Measurements from ENCODE around the gene DUSP18.

Gene DUSP18

DNA sequence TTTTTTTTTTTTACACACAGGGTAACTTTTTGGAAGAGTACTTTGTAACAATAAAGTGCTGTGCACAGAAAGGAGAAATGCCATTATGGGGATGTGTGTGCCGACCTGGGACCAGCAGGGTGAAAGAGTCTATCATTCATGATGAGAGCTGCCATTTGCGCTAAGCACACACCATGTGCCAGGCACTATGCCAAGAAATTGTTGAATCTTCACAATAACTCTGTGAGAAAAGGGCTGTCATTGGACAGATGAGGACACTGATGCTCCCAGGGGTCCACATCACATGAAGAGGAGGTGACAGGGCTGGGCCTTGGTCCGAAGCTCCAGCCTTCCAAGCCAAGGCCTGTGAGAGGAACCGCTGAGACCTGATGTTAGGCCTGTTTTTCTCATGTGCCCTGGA lies 5.6 kb downstream of the DUSP18 start:
- no CpG with 5 or more reads among the region's 4 CpGs for WGBS (ENCODE audit: insufficient coverage, insufficient read length)
- H3K27ac ChIP-seq (ENCODE audit: low read length) = no peak overlapping the region
- no peaks in the 10 kb centered on the region for H3K9me3 ChIP-seq (ENCODE audit: control insufficient read depth, insufficient read depth, low read length)
- 0 out of 2 replicates have a peak, but pooled peaks cover 2% of the 10 kb centered on the region for H3K36me3 ChIP-seq (ENCODE audit: control insufficient read depth, insufficient read depth, low read length)
- no peak for DNase-seq (ENCODE audit: low read depth, low spot score)
- no peaks in the 10 kb centered on the region for H3K4me1 ChIP-seq (ENCODE audit: control insufficient read depth, insufficient read depth, low read length)
- no peak overlapping the region for H3K4me3 ChIP-seq (ENCODE audit: low read length)
- H3K27me3 ChIP-seq (ENCODE audit: control insufficient read depth, insufficient read depth, low read length) = no peaks in the 10 kb centered on the region

DNA sequence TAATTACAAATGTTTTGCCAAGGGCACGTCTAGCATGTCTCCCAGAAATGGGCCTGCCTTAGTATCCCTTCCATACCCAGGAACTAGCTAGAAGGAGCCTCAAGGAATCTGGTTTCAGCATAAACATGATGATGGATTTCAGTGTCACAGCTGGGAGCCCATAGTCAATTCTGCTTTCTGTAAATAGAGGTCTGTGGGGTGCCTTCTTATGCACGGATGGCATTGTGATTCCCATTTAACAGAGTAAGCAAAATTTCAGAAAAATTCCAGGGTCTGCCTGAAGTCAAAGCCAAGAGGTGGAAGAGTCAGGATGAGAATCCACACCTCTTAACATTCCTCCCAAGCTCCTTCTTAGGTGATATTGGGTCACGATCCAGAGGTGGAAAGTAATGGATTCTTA lies 12.1 kb downstream of the DUSP18 start:
- Histone ChIP-seq H3K4me1 (ENCODE audit: control insufficient read depth, insufficient read depth, low read length) (no peaks in the 10 kb centered on the region), H3K27me3 (ENCODE audit: control insufficient read depth, insufficient read depth, low read length) (no peaks in the 10 kb centered on the region), H3K27ac (ENCODE audit: low read length) (no peak overlapping the region), H3K36me3 (ENCODE audit: control insufficient read depth, insufficient read depth, low read length) (no peaks in the 10 kb centered on the region), H3K4me3 (ENCODE audit: low read length) (no peak overlapping the region), H3K9me3 (ENCODE audit: control insufficient read depth, insufficient read depth, low read length) (no peaks in the 10 kb centered on the region)
- no CpG with 5 or more reads among the region's 3 CpGs for whole genome bisulfite sequencing (ENCODE audit: insufficient coverage, insufficient read length)
- no peak for DNase-seq (ENCODE audit: low read depth, low spot score)

DNA sequence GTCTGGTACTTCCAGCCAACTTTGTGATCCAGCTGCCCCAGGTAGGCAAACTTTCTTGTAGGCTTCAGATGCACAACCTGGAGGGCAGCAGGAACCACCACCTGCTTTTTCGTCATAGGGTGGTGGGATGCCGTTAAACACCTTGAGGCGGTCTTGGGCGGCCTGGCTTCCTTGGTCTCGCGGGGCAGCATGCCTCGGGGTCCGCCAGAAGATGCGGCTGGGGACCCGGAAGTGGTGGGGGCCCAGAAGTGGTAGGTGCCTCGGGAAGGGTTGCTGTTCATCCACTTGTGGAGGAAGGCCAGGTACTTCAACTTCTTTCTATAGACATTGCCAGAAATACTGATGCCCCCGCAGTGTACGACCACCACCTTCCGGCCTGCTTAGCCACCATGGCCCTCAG lies 13.3 kb downstream of the DUSP18 start:
- Histone ChIP-seq H3K4me1 (ENCODE audit: control insufficient read depth, insufficient read depth, low read length) (0 out of 2 replicates have a peak, but pooled peaks cover 1% of the 10 kb centered on the region), H3K27me3 (ENCODE audit: control insufficient read depth, insufficient read depth, low read length) (no peaks in the 10 kb centered on the region), H3K36me3 (ENCODE audit: control insufficient read depth, insufficient read depth, low read length) (no peaks in the 10 kb centered on the region), H3K9me3 (ENCODE audit: control insufficient read depth, insufficient read depth, low read length) (no peaks in the 10 kb centered on the region), H3K27ac (ENCODE audit: low read length) (no peak overlapping the region), H3K4me3 (ENCODE audit: low read length) (no peak overlapping the region)
- WGBS (ENCODE audit: insufficient coverage, insufficient read length) = no CpG with 5 or more reads among the region's 14 CpGs
- no peak for DNase-seq (ENCODE audit: low read depth, low spot score)

DNA sequence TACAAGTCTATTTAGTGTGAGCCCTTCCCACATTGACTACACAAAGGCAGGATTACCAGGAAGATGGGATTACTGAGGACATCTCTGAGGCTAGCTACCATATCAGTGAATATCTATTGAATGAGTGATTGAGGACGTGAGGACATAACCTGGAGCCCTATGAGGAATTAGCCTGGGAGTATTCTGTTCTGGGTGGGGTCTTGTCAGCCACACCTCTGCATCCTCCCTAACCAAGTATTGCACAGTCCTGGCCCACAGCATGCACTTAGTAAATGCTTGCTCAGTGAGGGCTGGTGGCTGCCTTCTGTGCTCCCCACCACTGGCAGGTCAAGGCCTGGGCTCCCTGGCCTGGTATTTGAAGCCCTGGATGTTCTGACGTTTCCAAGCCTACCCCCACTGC lies 14.8 kb downstream of the DUSP18 start:
- Histone ChIP-seq H3K9me3 (ENCODE audit: control insufficient read depth, insufficient read depth, low read length) (no peaks in the 10 kb centered on the region), H3K27ac (ENCODE audit: low read length) (no peak overlapping the region), H3K36me3 (ENCODE audit: control insufficient read depth, insufficient read depth, low read length) (no peaks in the 10 kb centered on the region), H3K4me3 (ENCODE audit: low read length) (no peak overlapping the region), H3K27me3 (ENCODE audit: control insufficient read depth, insufficient read depth, low read length) (no peaks in the 10 kb centered on the region), H3K4me1 (ENCODE audit: control insufficient read depth, insufficient read depth, low read length) (0 out of 2 replicates have a peak, but pooled peaks cover 1% of the 10 kb centered on the region)
- no peak for DNase-seq (ENCODE audit: low read depth, low spot score)
- no CpG with 5 or more reads among the region's 2 CpGs for WGBS (ENCODE audit: insufficient coverage, insufficient read length)

DNA sequence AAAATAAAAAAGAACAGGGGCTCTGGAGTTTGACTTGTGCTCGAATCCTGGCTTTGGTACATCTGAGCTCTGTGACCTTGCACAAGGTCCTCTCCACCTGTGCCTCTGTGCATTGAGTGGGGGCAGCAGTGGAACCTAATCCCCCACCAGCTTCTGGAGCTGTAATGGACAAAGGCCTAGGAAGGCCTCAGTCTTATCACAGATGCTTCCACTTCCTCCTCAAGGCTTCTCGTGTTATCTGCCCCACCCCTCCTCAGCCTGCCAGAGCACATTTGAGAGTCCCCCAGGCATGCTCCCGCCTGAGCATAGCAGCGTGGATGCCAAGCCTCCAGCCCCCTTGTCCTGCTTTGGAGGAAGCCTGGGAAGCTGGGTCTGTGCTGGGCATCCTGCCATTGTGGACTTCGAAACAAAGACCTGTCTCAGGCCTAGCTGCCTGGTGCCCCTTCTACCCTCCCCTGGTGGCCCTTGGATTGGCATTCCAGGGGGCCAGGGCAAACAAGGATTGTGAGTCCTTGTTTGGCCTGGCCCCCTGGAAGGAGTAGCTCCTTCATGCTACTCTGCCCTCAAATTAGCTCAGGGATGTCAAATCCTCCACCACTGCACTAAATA lies 17.1 kb downstream of the DUSP18 start:
- H3K4me3 ChIP-seq (ENCODE audit: low read length) = no peak overlapping the region
- H3K9me3 ChIP-seq (ENCODE audit: control insufficient read depth, insufficient read depth, low read length) = no peaks in the 10 kb centered on the region
- H3K4me1 ChIP-seq (ENCODE audit: control insufficient read depth, insufficient read depth, low read length) = 0 out of 2 replicates have a peak, but pooled peaks cover 1% of the 10 kb centered on the region
- no peak for DNase-seq (ENCODE audit: low read depth, low spot score)
- no CpG with 5 or more reads among the region's 5 CpGs for WGBS (ENCODE audit: insufficient coverage, insufficient read length)
- H3K27me3 ChIP-seq (ENCODE audit: control insufficient read depth, insufficient read depth, low read length) = no peaks in the 10 kb centered on the region
- no peak overlapping the region for H3K27ac ChIP-seq (ENCODE audit: low read length)
- no peaks in the 10 kb centered on the region for H3K36me3 ChIP-seq (ENCODE audit: control insufficient read depth, insufficient read depth, low read length)

DNA sequence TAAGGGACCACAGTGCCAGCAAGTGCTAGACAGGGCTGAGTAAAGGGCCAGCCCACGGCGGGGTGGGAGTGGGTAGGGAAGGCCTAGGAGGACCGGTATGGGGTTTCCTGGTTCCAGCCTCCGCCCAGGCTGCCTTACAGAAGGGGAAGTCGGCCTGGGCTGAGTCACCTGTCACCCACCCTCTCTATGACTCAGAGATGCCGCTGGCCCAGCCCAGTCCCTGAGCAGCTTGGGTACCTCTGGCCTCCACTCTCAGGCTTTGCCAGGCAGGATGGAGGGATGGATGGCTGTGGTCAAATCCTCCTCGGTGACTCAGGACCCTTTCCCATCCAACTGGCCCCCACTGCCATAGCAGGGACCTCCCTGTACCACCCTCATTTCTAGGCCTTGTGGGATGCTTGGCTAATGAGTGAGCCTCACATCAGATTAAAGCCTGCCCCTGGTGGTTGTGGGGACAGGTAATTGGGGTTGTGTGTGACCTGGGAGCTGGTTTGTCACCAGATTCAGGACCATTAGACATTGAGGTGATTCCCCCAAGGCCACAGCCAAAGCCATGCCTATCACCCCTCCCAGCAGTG lies 18.2 kb downstream of the DUSP18 start:
- Histone ChIP-seq H3K27me3 (ENCODE audit: control insufficient read depth, insufficient read depth, low read length) (no peaks in the 10 kb centered on the region), H3K27ac (ENCODE audit: low read length) (no peak overlapping the region), H3K9me3 (ENCODE audit: control insufficient read depth, insufficient read depth, low read length) (no peaks in the 10 kb centered on the region), H3K36me3 (ENCODE audit: control insufficient read depth, insufficient read depth, low read length) (no peaks in the 10 kb centered on the region), H3K4me1 (ENCODE audit: control insufficient read depth, insufficient read depth, low read length) (0 out of 2 replicates have a peak, but pooled peaks cover 1% of the 10 kb centered on the region), H3K4me3 (ENCODE audit: low read length) (no peak overlapping the region)
- DNase-seq (ENCODE audit: low read depth, low spot score) = no peak
- WGBS (ENCODE audit: insufficient coverage, insufficient read length) = no CpG with 5 or more reads among the region's 7 CpGs

DNA sequence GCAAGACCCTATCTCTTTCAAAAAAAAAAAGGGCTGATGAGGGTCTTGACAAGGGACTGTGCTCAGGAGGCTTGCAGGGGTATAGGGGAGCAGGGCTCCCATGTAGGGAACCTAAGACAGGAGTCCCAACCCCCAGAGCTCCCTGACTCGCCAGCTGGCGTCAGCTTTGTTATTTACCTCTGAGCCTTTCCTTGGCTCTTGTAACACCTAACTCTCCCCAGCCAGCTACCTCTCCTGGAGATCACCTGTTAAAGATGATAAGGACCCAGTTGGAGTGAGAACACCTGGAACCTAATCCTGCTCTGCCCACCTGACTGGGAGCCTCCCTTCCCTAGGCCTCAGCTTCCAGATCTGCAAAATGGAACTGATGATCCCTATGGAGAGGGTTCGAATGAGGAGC lies 18.9 kb downstream of the DUSP18 start:
- H3K9me3 ChIP-seq (ENCODE audit: control insufficient read depth, insufficient read depth, low read length) = no peaks in the 10 kb centered on the region
- H3K36me3 ChIP-seq (ENCODE audit: control insufficient read depth, insufficient read depth, low read length) = no peaks in the 10 kb centered on the region
- 0 out of 2 replicates have a peak, but pooled peaks cover 1% of the 10 kb centered on the region for H3K4me1 ChIP-seq (ENCODE audit: control insufficient read depth, insufficient read depth, low read length)
- no CpG with 5 or more reads among the region's 3 CpGs for WGBS (ENCODE audit: insufficient coverage, insufficient read length)
- no peak overlapping the region for H3K4me3 ChIP-seq (ENCODE audit: low read length)
- H3K27me3 ChIP-seq (ENCODE audit: control insufficient read depth, insufficient read depth, low read length) = no peaks in the 10 kb centered on the region
- H3K27ac ChIP-seq (ENCODE audit: low read length) = no peak overlapping the region
- no peak for DNase-seq (ENCODE audit: low read depth, low spot score)

DNA sequence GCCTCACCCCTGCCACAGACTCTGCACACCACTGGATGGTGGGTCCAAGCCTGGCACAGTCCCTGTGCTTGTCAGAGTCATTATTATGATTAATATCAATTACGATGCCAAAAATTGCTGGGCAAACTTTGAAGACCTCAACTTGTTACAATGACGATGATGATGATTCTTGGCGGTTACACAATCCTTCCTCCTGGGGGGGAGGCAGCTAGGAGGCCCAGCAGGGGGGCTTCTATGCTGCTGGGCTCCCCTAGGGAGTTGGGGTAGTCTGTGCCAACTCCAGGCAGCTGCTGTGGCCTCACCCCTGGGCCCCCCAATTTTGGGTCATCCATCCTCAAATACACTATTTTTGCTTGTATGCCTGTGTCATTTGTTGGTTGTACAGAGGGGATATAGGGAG lies 20.1 kb downstream of the DUSP18 start:
- no peaks in the 10 kb centered on the region for H3K27me3 ChIP-seq (ENCODE audit: control insufficient read depth, insufficient read depth, low read length)
- DNase-seq (ENCODE audit: low read depth, low spot score) = no peak
- H3K27ac ChIP-seq (ENCODE audit: low read length) = no peak overlapping the region
- WGBS (ENCODE audit: insufficient coverage, insufficient read length) = no CpG with 5 or more reads among the region's 3 CpGs
- H3K4me3 ChIP-seq (ENCODE audit: low read length) = no peak overlapping the region
- H3K4me1 ChIP-seq (ENCODE audit: control insufficient read depth, insufficient read depth, low read length) = peaks cover 1% of the 10 kb centered on the region; the same call in 1 of the 2 replicates
- no peaks in the 10 kb centered on the region for H3K9me3 ChIP-seq (ENCODE audit: control insufficient read depth, insufficient read depth, low read length)
- no peaks in the 10 kb centered on the region for H3K36me3 ChIP-seq (ENCODE audit: control insufficient read depth, insufficient read depth, low read length)

DNA sequence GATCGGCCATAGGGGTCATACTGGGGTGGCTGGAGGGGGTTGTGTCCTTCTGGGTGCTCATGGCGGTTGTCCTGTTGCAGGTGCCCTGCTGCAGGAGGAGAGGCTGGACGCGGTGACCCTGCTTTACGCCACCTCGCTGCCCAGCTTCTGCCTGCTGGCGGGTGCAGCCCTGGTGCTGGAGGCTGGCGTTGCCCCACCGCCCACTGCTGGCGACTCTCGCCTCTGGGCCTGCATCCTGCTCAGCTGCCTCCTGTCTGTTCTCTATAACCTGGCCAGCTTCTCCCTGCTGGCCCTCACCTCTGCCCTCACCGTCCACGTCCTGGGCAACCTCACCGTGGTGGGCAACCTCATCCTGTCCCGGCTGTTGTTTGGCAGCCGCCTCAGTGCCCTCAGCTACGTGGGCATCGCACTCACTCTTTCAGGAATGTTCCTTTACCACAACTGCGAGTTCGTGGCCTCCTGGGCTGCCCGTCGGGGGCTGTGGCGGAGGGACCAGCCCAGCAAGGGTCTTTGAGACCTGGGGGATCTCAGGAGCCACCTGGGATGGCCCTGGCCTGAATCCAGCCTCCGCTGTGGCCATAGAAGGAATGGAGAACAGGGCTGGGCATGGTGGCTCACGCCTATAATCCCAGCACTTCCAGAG lies 21.0 kb downstream of the DUSP18 start:
- H3K27me3 ChIP-seq (ENCODE audit: control insufficient read depth, insufficient read depth, low read length) = no peaks in the 10 kb centered on the region
- WGBS (ENCODE audit: insufficient coverage, insufficient read length) = no CpG with 5 or more reads among the region's 25 CpGs
- no peaks in the 10 kb centered on the region for H3K9me3 ChIP-seq (ENCODE audit: control insufficient read depth, insufficient read depth, low read length)

DNA sequence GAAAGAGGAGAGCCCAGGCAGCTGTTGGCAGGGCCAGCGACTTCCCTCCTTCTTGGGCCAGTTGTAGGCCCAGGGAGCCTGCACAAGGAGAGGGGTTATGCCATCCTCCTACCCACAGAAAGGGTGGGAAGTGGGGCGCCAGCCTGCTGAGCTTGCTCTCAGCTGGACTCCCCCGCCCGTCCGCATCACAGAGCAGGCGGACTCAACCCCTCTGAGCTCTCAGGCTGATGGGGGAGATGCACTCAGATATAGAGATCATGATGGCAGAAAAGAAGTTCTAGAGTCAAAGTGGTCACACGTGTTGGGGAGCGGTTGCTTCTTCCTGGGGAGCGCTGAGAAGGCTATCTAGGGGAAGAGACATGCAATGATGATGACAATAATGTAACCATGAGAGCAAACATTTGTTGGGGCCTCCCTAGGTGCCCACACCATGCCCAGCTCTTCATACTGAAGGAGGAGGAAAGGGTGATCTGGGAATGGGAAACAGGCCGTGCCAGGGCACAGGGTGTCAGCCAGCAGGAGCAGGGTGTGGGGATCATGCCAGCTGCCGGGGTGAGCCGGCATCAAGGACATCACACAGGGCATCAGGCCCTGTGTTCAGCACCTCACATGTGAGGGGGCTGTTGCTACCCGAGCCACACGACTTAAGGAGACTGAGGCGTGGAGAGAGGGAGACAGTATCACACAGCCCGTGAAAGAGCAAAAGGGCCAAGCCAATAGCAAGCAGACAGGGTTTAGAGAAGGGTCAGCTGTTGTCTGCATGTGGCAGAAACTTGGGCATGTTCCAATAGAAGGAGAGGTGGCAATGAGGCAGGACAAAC lies 24.4 kb downstream of the DUSP18 start:
- Histone ChIP-seq H3K27me3 (ENCODE audit: control insufficient read depth, insufficient read depth, low read length) (no peaks in the 10 kb centered on the region), H3K27ac (ENCODE audit: low read length) (no peak overlapping the region), H3K4me1 (ENCODE audit: control insufficient read depth, insufficient read depth, low read length) (no peaks in the 10 kb centered on the region; the same call in 1 of the 2 replicates), H3K9me3 (ENCODE audit: control insufficient read depth, insufficient read depth, low read length) (no peaks in the 10 kb centered on the region), H3K36me3 (ENCODE audit: control insufficient read depth, insufficient read depth, low read length) (no peaks in the 10 kb centered on the region), H3K4me3 (ENCODE audit: low read length) (no peak overlapping the region)
- no peak for DNase-seq (ENCODE audit: low read depth, low spot score)
- WGBS (ENCODE audit: insufficient coverage, insufficient read length) = no CpG with 5 or more reads among the region's 16 CpGs

More for the DNA sequence above, 21.0 kb downstream of the DUSP18 start:
- Histone ChIP-seq H3K27ac (ENCODE audit: low read length) (no peak overlapping the region), H3K4me1 (ENCODE audit: control insufficient read depth, insufficient read depth, low read length) (peaks cover 1% of the 10 kb centered on the region; the same call in 1 of the 2 replicates), H3K36me3 (ENCODE audit: control insufficient read depth, insufficient read depth, low read length) (no peaks in the 10 kb centered on the region), H3K4me3 (ENCODE audit: low read length) (no peak overlapping the region)
- no peak for DNase-seq (ENCODE audit: low read depth, low spot score)

Data from iPS DF 6.9 (cell line).